SK-N-SH (cell line): Measurements from ENCODE around the gene PCNX4. TPM values are rescaled to one million over a fixed set of nuclear protein-coding genes. Genes with fewer than 3 reads are reported as not detected.
A peak's percentile ranks its signal among the peaks of the same experiment; 100 is the strongest.

Experiments
- CTCF ChIA-PET: fragments of 300-600, 350-600 bp; formaldehyde crosslinking; extraction: SDS; loops from one replicate; lab custom pipeline; 2021; lab: Yijun Ruan, JAX
- POLR2A ChIA-PET: fragments of 350-600 bp; sonication (Branson Sonifier 250); formaldehyde crosslinking; extraction: SDS; loops from one replicate; lab custom pipeline; 2020; ENCODE audit warnings: antibody characterized with exemption, inconsistent platforms; lab: Yijun Ruan, JAX
- DNase-seq: peaks from one replicate; pipeline ENCODE4 v3.0.0; 2012
- H2AFZ ChIP-seq: fragments of 200-600 bp; sonication (generic); 2 replicates; pipeline ENCODE4 v1.8.1; 2016; ENCODE audit warnings: antibody characterized with exemption, mild to moderate bottlenecking, low read depth
- H3F3A ChIP-seq: fragments of 200-600 bp; sonication (generic); replicated peaks from 2 replicates; pipeline ENCODE3; 2016; ENCODE audit warnings: antibody characterized with exemption, mild to moderate bottlenecking; ENCODE audit not compliant: insufficient read depth
- H3K27ac ChIP-seq, 2 experiments: fragments of 200-500 bp in 1 of 2; fragments of 200-600 bp in 1 of 2; sonication (Bioruptor generic) in 1 of 2; sonication (generic), shearing (Covaris generic) in 1 of 2; 2 replicates each; pipeline versions ENCODE4 v1.5.1 to v1.6.1; 2014 to 2016; ENCODE audit warnings: low read depth in 2 of 2, inconsistent platforms in 1 of 2, low read length in 1 of 2, mild to moderate bottlenecking in 1 of 2, mixed read lengths in 1 of 2
- H3K27me3 ChIP-seq: fragments of 200-600 bp; sonication (generic), shearing (Covaris generic); 2 replicates; pipeline ENCODE4 v1.6.1; 2016; ENCODE audit warnings: mixed run types; ENCODE audit not compliant: insufficient read depth
- H3K36me3 ChIP-seq, 2 experiments: fragments of 200-500 bp in 1 of 2; fragments of 200-600 bp in 1 of 2; sonication (Bioruptor generic) in 1 of 2; sonication (generic) in 1 of 2; replicated peaks in 1 of 2; 2 replicates each; pipeline versions ENCODE3 to v1.5.1; 2014 to 2016; ENCODE audit warnings: low read length in 1 of 2, mild to moderate bottlenecking in 1 of 2; ENCODE audit not compliant: insufficient read depth in 2 of 2, control insufficient read depth in 1 of 2
- H3K4me1 ChIP-seq, 2 experiments: fragments of 200-500 bp in 1 of 2; fragments of 200-600 bp in 1 of 2; sonication (Bioruptor generic) in 1 of 2; sonication (generic), shearing (Covaris generic) in 1 of 2; 2 replicates each; pipeline versions ENCODE4 v1.5.1 to v1.6.1; 2014 to 2016; ENCODE audit warnings: low read depth in 1 of 2, low read length in 1 of 2, mixed run types in 1 of 2; ENCODE audit not compliant: insufficient read depth in 2 of 2, control insufficient read depth in 1 of 2
- H3K4me2 ChIP-seq: fragments of 200-600 bp; sonication (generic), shearing (Covaris generic); 2 replicates; pipeline ENCODE4 v1.6.1; 2017; ENCODE audit warnings: mixed run types
- H3K4me3 ChIP-seq, 2 experiments: fragments of 200-500 bp in 1 of 2; fragments of 200-600 bp in 1 of 2; sonication (Bioruptor generic) in 1 of 2; sonication (generic), shearing (Covaris generic) in 1 of 2; 2 replicates each; pipeline versions ENCODE4 v1.5.1 to v1.8.1; 2014 to 2016; ENCODE audit warnings: low read depth in 2 of 2, inconsistent platforms in 1 of 2, low read length in 1 of 2, mild to moderate bottlenecking in 1 of 2, mixed read lengths in 1 of 2, moderate library complexity in 1 of 2
- H3K79me2 ChIP-seq: fragments of 200-600 bp; sonication (generic); 2 replicates; pipeline ENCODE4 v1.8.1; 2017; ENCODE audit warnings: mild to moderate bottlenecking; ENCODE audit not compliant: insufficient read depth
- H3K9ac ChIP-seq: fragments of 200-600 bp; sonication (generic); 2 replicates; pipeline ENCODE4 v1.6.1; 2017; ENCODE audit warnings: mixed run types
- H3K9me2 ChIP-seq: fragments of 200-600 bp; sonication (generic); 2 replicates; pipeline ENCODE4 v1.6.1; 2017; ENCODE audit warnings: mixed run types
- H3K9me3 ChIP-seq: fragments of 200-600 bp; sonication (generic); 2 replicates; pipeline ENCODE4 v1.6.1; 2017; ENCODE audit warnings: mixed run types, mild to moderate bottlenecking, moderate library complexity
- H4K20me1 ChIP-seq: fragments of 200-600 bp; sonication (generic); 2 replicates; pipeline ENCODE4 v1.6.1; 2017; ENCODE audit warnings: mild to moderate bottlenecking, mixed run types; ENCODE audit not compliant: insufficient read depth
- EZH2phosphoT487 ChIP-seq: fragments of 200-600 bp; sonication (generic); IDR thresholded peaks from 2 replicates; pipeline ENCODE4 v1.6.1; 2017; ENCODE audit warnings: low read depth, mixed run types, mild to moderate bottlenecking, antibody characterized with exemption, moderate library complexity, borderline replicate concordance
- FOSL2 ChIP-seq: IDR thresholded peaks from 2 replicates; pipeline ENCODE4 v1.4.0; 2012; ENCODE audit warnings: low read depth, mild to moderate bottlenecking, moderate library complexity, borderline replicate concordance
- FOXM1 ChIP-seq: IDR thresholded peaks from 2 replicates; pipeline ENCODE4 v1.4.0; 2012; ENCODE audit warnings: low read depth, mild to moderate bottlenecking
- GABPA ChIP-seq: IDR thresholded peaks from 2 replicates; pipeline ENCODE4 v1.4.0; 2012; ENCODE audit warnings: low read depth, mild to moderate bottlenecking
- IRF3 ChIP-seq: fragments of 150-350 bp; IDR thresholded peaks from 2 replicates; pipeline ENCODE4 v1.6.1; 2016; ENCODE audit warnings: mild to moderate bottlenecking, low read depth, low read length
- MAX ChIP-seq: IDR thresholded peaks from 2 replicates; pipeline ENCODE4 v1.4.0; 2012; ENCODE audit warnings: low read depth
- MXI1 ChIP-seq: IDR thresholded peaks from 2 replicates; pipeline ENCODE4 v1.6.1; 2012; ENCODE audit warnings: mild to moderate bottlenecking, low read depth, low read length, improper control_type of control experiment
- NFIC ChIP-seq: IDR thresholded peaks from 2 replicates; pipeline ENCODE4 v1.4.0; 2012; ENCODE audit warnings: borderline replicate concordance
- PBX3 ChIP-seq: IDR thresholded peaks from 2 replicates; pipeline ENCODE4; 2012
- POLR2AphosphoS5 ChIP-seq: IDR thresholded peaks from 2 replicates; pipeline ENCODE4 v1.6.1; 2012; ENCODE audit warnings: low read depth, low read length
- RAD21 ChIP-seq: IDR thresholded peaks from 2 replicates; pipeline ENCODE4 v1.6.1; 2012; ENCODE audit warnings: mild to moderate bottlenecking, low read length
- RCOR1 ChIP-seq: fragments of 150-350 bp; IDR thresholded peaks from 2 replicates; pipeline ENCODE4 v1.6.1; 2017; ENCODE audit warnings: antibody characterized with exemption, low read length
- RFX5 ChIP-seq: IDR thresholded peaks from 2 replicates; pipeline ENCODE4 v1.6.1; 2012; ENCODE audit warnings: mild to moderate bottlenecking, improper control_type of control experiment, low read length
- SIN3A ChIP-seq: IDR thresholded peaks from 2 replicates; pipeline ENCODE4 v1.6.1; 2012; ENCODE audit warnings: low read depth, mild to moderate bottlenecking, low read length, moderate library complexity, borderline replicate concordance
- TAF1 ChIP-seq: IDR thresholded peaks from 2 replicates; pipeline ENCODE4 v1.6.1; 2012; ENCODE audit warnings: low read depth, mild to moderate bottlenecking, low read length, moderate library complexity, borderline replicate concordance
- TCF12 ChIP-seq: IDR thresholded peaks from 2 replicates; pipeline ENCODE4 v1.4.0; 2012
- USF1 ChIP-seq: IDR thresholded peaks from 2 replicates; pipeline ENCODE4 v1.4.0; 2012; ENCODE audit warnings: low read depth, borderline replicate concordance
- YY1 ChIP-seq: IDR thresholded peaks from 2 replicates; pipeline ENCODE4 v1.4.0; 2012; ENCODE audit warnings: low read depth, mild to moderate bottlenecking
- ZBTB33 ChIP-seq: IDR thresholded peaks from 2 replicates; pipeline ENCODE4 v1.4.0; 2012; ENCODE audit warnings: low read depth, borderline replicate concordance
- WGBS: methylation state at CpG from one replicate; pipeline ENCODE4 v1.1.6; 2017; ENCODE audit warnings: low lambda C conversion rate; 5-methylcytosine and 5-hydroxymethylcytosine counted together
- polyA plus RNA-seq, 3 experiments: library from polyadenylated mRNA; depleted of rRNA; stranded (reverse); fragments of >200 nt; gene quantifications; 2 replicates each; pipeline ENCODE4 v1.2.3, GENCODE V29; 2012

Gene PCNX4
- polyA plus RNA-seq, 1 of the 3 experiments (the other 2 are of a cell fraction): 21.1 TPM

- CTCF ChIA-PET: interaction anchor here (0.8 to 1.3 kb wide), 5 partner anchors 126 to 372 kb away, joined by 3 to 6 read pairs (median 4); no protein-coding TSS in a partner anchor
- Histone ChIP-seq H3K36me3 (no peaks in the 10 kb centered on the region), H2AFZ (0 out of 2 replicates have a peak overlapping the region, but pooled peaks have one; percentile 50), H3K27me3 (no peaks in the 10 kb centered on the region), H3F3A (no peaks in the 10 kb centered on the region), H3K4me1 (peaks cover 0 to 5% of the 10 kb centered on the region in 2 experiments; a peak in 2 of 4 replicates), H3K27ac (no peak overlapping the region), H3K4me2 (no peak overlapping the region), H3K9me2 (no peaks in the 10 kb centered on the region), H3K9me3 (no peaks in the 10 kb centered on the region), H4K20me1 (no peaks in the 10 kb centered on the region), H3K79me2 (no peaks in the 10 kb centered on the region), H3K9ac (no peak overlapping the region), H3K4me3 (no peak overlapping the region)
- TF ChIP-seq MAX (no peak), YY1 (no peak), FOSL2 (0 out of 2 replicates have a peak, but pooled peaks have one; percentile 44), PBX3 (peak; percentile 22; the same call in 1 of the 2 replicates), IRF3 (no peak), RAD21 (no peak), RFX5 (no peak), FOXM1 (no peak), SIN3A (no peak), GABPA (no peak), EZH2phosphoT487 (no peak), TAF1 (no peak), RCOR1 (no peak), USF1 (no peak), MXI1 (no peak), NFIC (no peak), ZBTB33 (no peak), POLR2AphosphoS5 (no peak), TCF12 (peak; percentile 26; the same call in 1 of the 2 replicates)
- no peak for DNase-seq
- POLR2A ChIA-PET: interaction anchor here (1.4 kb wide), 1 partner anchor 25 kb away, joined by 3 read pairs; the partner anchor contains the start of gene DHRS7
- WGBS: 78% methylated on average over 4 of the region's 4 CpGs
Measured at GRCh38 chr14:60189923-60190840, 98.5 kb downstream of the PCNX4 start.
